HG03135 (cell line): ENCODE measurements around the gene DNAH12.

Experiments
- ATAC-seq: cut with Tn5 transposase; IDR thresholded peaks from one replicate; pipeline ENCODE4 v1.9.1; 2021; ENCODE audit warnings: mild to moderate bottlenecking, moderate library complexity; ENCODE audit not compliant: unreplicated experiment

Gene DNAH12

GRCh38 chr3:57256844-57257243 is 287.3 kb downstream of the DNAH12 start:
- no peak for ATAC-seq

- ATAC-seq = no peak
Observed at GRCh38 chr3:57252404-57252803, 291.7 kb downstream of the DNAH12 start.

- ATAC-seq = no peak
Observed at GRCh38 chr3:57244946-57245345, 299.2 kb downstream of the DNAH12 start.
